ENCODE data around the gene TMEM266. TPM values are rescaled to one million over a fixed set of nuclear protein-coding genes. Genes with fewer than 3 reads are reported as not detected.
A peak's percentile ranks its signal among the peaks of the same experiment; 100 is the strongest.

Gene TMEM266
- total RNA-seq, 1 donor from 2014 or later = 0.16 TPM

- CTCF ChIA-PET = interaction anchor here (0.7 kb wide), 1 partner anchor 836 kb away, joined by 3 read pairs; no protein-coding TSS in a partner anchor
- TF ChIP-seq CTCF (IDR thresholded peaks at IDR 0.05) = no peak
- peaks cover 16% of the 10 kb centered on the region for H3K4me1 Mint-ChIP-seq
- ATAC-seq (ENCODE audit: low read depth) (no peak), DNase-seq (no peak)
- H3K36me3 Mint-ChIP-seq (ENCODE audit: low read depth) = no peaks in the 10 kb centered on the region
- H3K4me3 Mint-ChIP-seq = no peak overlapping the region
- no peaks in the 10 kb centered on the region for H3K9me3 Mint-ChIP-seq
- POLR2A ChIA-PET = no interaction called here
- no peak overlapping the region for H3K27ac Mint-ChIP-seq
- peaks cover 35% of the 10 kb centered on the region for H3K27me3 Mint-ChIP-seq
- intact Hi-C loops (cut with micrococcal nuclease) = no loop called here
Measured at GRCh38 chr15:76187163-76187562, 127.4 kb downstream of the TMEM266 start.

GRCh38 chr15:76189106-76189505 lies 129.3 kb downstream of the TMEM266 start:
- DNase-seq = no peak
- no peaks in the 10 kb centered on the region for H3K36me3 Mint-ChIP-seq (ENCODE audit: low read depth)
- H3K27ac Mint-ChIP-seq = no peak overlapping the region
- H3K4me3 Mint-ChIP-seq = no peak overlapping the region
- no peak for ATAC-seq (ENCODE audit: low read depth)
- peaks cover 33% of the 10 kb centered on the region for H3K27me3 Mint-ChIP-seq
- intact Hi-C loops (cut with micrococcal nuclease) = no loop called here
- ChIA-PET POLR2A (no interaction called here), CTCF (interaction anchor here (0.7 kb wide), 1 partner anchor 1897 kb away, joined by 3 read pairs; no protein-coding TSS in a partner anchor)
- no peak for TF ChIP-seq CTCF (IDR thresholded peaks at IDR 0.05)
- peaks cover 16% of the 10 kb centered on the region for H3K4me1 Mint-ChIP-seq
- H3K9me3 Mint-ChIP-seq = no peaks in the 10 kb centered on the region

- peaks cover 16% of the 10 kb centered on the region for H3K4me1 Mint-ChIP-seq
- ChIA-PET POLR2A (no interaction called here), CTCF (interaction anchor here (0.6 kb wide), 2 partner anchors 620 to 676 kb away, joined by 3 read pairs; no protein-coding TSS in a partner anchor)
- H3K4me3 Mint-ChIP-seq = no peak overlapping the region
- ATAC-seq (ENCODE audit: low read depth) (no peak), DNase-seq (no peak)
- H3K27ac Mint-ChIP-seq = no peak overlapping the region
- intact Hi-C loops (cut with micrococcal nuclease) = loop anchor here (2.0 to 10.0 kb wide), 6 partner anchors 45 to 1685 kb away; no protein-coding TSS in a partner anchor
- no peak for TF ChIP-seq CTCF (IDR thresholded peaks at IDR 0.05)
- H3K9me3 Mint-ChIP-seq = no peaks in the 10 kb centered on the region
- H3K27me3 Mint-ChIP-seq = peaks cover 31% of the 10 kb centered on the region
- no peaks in the 10 kb centered on the region for H3K36me3 Mint-ChIP-seq (ENCODE audit: low read depth)
Measured at GRCh38 chr15:76190070-76190564, 130.3 kb downstream of the TMEM266 start.

DNA sequence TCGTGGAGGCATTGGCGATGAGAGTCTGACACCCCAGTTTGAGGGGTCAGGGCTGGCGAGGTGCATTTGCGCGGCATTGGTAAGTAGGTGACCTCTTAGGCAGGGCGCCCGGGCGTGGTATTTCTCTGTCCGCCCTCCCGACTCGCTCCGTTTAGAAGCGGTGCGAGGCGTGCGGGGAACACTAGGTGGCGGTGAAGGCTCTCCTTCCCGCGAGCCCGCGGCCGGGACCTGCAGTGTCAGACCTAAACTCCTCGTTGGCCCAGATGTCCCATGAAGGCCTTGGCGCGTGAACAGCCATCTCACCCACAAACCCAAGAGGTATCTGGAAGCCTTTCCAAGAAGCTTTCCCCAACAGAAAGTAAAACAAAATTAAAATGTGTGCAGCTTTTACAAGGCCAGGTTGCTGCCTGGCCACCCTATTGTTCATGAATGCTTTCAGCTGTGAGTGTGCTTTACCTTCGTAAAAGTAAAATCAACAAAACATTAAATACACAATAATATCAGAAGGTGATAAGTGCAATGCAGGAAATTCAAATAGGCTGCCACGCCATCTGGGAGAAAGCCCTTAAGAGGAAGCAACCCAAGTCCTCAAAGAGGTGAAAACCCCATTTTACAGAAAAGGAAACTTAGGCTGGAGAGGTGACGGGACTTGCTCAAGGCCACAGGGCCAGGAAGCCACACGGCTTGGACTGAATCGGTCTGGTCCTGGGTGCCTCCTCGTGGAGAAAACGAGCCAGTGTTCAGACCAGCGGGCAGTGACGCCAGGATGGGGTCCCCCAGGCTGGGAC lies 131.2 kb downstream of the TMEM266 start:
- H3K9me3 Mint-ChIP-seq = no peaks in the 10 kb centered on the region
- no peaks in the 10 kb centered on the region for H3K36me3 Mint-ChIP-seq (ENCODE audit: low read depth)
- peak; percentile 95 for ATAC-seq (ENCODE audit: low read depth)
- peaks cover 16% of the 10 kb centered on the region for H3K4me1 Mint-ChIP-seq
- H3K27me3 Mint-ChIP-seq = peaks cover 31% of the 10 kb centered on the region
- peak; percentile 93 for TF ChIP-seq CTCF (IDR thresholded peaks at IDR 0.05)
- peak overlapping the region; percentile 75 for H3K4me3 Mint-ChIP-seq
- intact Hi-C loops (cut with micrococcal nuclease) = loop anchor here (2.0 to 10.0 kb wide), 6 partner anchors 44 to 1684 kb away; no protein-coding TSS in a partner anchor
- H3K27ac Mint-ChIP-seq = no peak overlapping the region
- peak; percentile 64 for DNase-seq
- ChIA-PET POLR2A (no interaction called here), CTCF (interaction anchor here (0.6 to 1.6 kb wide), 6 partner anchors 8 to 653 kb away, joined by 3 to 4 read pairs (median 3); no protein-coding TSS in a partner anchor)

Data from activated B cell treated with CpG ODN at 0.5 μM for 24 hours (primary cell).